ENCODE measurements around the gene TRIM16. TPM values are rescaled to one million over a fixed set of nuclear protein-coding genes. Genes with fewer than 3 reads are reported as not detected.
A peak's percentile ranks its signal among the peaks of the same experiment; 100 is the strongest.
"Not testable (repeated sequence)": the region's sequence is repeated elsewhere in the genome, so short reads cannot be mapped to it uniquely, and the experiment has no call there.

TRIM16 gene
- polyA plus RNA-seq, 1 donor (not counting 4 experiments of a cell fraction or from before 2014, with no cell fraction given) = 62.3 TPM

GRCh38 chr17:15716601-15717563, 32.8 kb upstream of the TRIM16 start:
- H3K27ac ChIP-seq (ENCODE audit: control insufficient read depth, insufficient read depth, low read length); H3K4me3 ChIP-seq (ENCODE audit: control insufficient read depth in 2 of 3, extremely low read depth in 1 of 3, insufficient read depth in 2 of 3, low read depth in 1 of 3, low read length in 3 of 3); H3K27me3 ChIP-seq (ENCODE audit: control insufficient read depth, extremely low read depth, insufficient read depth, low read length); H2AFZ ChIP-seq (ENCODE audit: control insufficient read depth, low read length); H3K36me3 ChIP-seq (ENCODE audit: control insufficient read depth in 2 of 2, extremely low read depth in 1 of 2, insufficient read depth in 2 of 2, low read length in 2 of 2); DNase-seq (ENCODE audit: low read depth, low spot score); H3K9me3 ChIP-seq (ENCODE audit: control insufficient read depth, low read depth, low read length); H3K9ac ChIP-seq (ENCODE audit: control insufficient read depth, extremely low read depth, insufficient read depth, low read length); dilution Hi-C loops (cut with MboI; ENCODE audit: extremely low pct_ligation_motif_present, low sequenced_read_pairs); H4K20me1 ChIP-seq (ENCODE audit: control insufficient read depth, extremely low read depth, insufficient read depth, low read length); H3K4me2 ChIP-seq (ENCODE audit: control insufficient read depth, extremely low read depth, insufficient read depth, low read depth, low read length); H3K9me1 ChIP-seq (ENCODE audit: control insufficient read depth, extremely low read depth, insufficient read depth, low read length); H3K4me1 ChIP-seq (ENCODE audit: control insufficient read depth, extremely low read depth, insufficient read depth, low read length); H3K79me2 ChIP-seq (ENCODE audit: control insufficient read depth, insufficient read depth, low read length): not testable (repeated sequence)
- peak; percentile 52 for FAIRE-seq

- H3K4me2 ChIP-seq (ENCODE audit: control insufficient read depth, extremely low read depth, insufficient read depth, low read depth, low read length); DNase-seq (ENCODE audit: low read depth, low spot score); H2AFZ ChIP-seq (ENCODE audit: control insufficient read depth, low read length); H3K27ac ChIP-seq (ENCODE audit: control insufficient read depth, insufficient read depth, low read length); H3K4me1 ChIP-seq (ENCODE audit: control insufficient read depth, extremely low read depth, insufficient read depth, low read length); H3K79me2 ChIP-seq (ENCODE audit: control insufficient read depth, insufficient read depth, low read length); H3K27me3 ChIP-seq (ENCODE audit: control insufficient read depth, extremely low read depth, insufficient read depth, low read length); FAIRE-seq; H3K9me3 ChIP-seq (ENCODE audit: control insufficient read depth, low read depth, low read length); H3K4me3 ChIP-seq (ENCODE audit: control insufficient read depth in 2 of 3, extremely low read depth in 1 of 3, insufficient read depth in 2 of 3, low read depth in 1 of 3, low read length in 3 of 3); H3K9ac ChIP-seq (ENCODE audit: control insufficient read depth, extremely low read depth, insufficient read depth, low read length); dilution Hi-C loops (cut with MboI; ENCODE audit: extremely low pct_ligation_motif_present, low sequenced_read_pairs); H3K9me1 ChIP-seq (ENCODE audit: control insufficient read depth, extremely low read depth, insufficient read depth, low read length); H4K20me1 ChIP-seq (ENCODE audit: control insufficient read depth, extremely low read depth, insufficient read depth, low read length): not testable (repeated sequence)
- H3K36me3 ChIP-seq (ENCODE audit: control insufficient read depth in 2 of 2, extremely low read depth in 1 of 2, insufficient read depth in 2 of 2, low read length in 2 of 2) = peaks cover 7 to 11% of the 10 kb centered on the region in 2 experiments
These were observed 24.8 kb upstream of the TRIM16 start for GRCh38 chr17:15708879-15709278.

- dilution Hi-C loops (cut with MboI; ENCODE audit: extremely low pct_ligation_motif_present, low sequenced_read_pairs); H4K20me1 ChIP-seq (ENCODE audit: control insufficient read depth, extremely low read depth, insufficient read depth, low read length); H3K27ac ChIP-seq (ENCODE audit: control insufficient read depth, insufficient read depth, low read length); H3K9ac ChIP-seq (ENCODE audit: control insufficient read depth, extremely low read depth, insufficient read depth, low read length); H3K9me3 ChIP-seq (ENCODE audit: control insufficient read depth, low read depth, low read length); DNase-seq (ENCODE audit: low read depth, low spot score); H3K4me2 ChIP-seq (ENCODE audit: control insufficient read depth, extremely low read depth, insufficient read depth, low read depth, low read length); H3K9me1 ChIP-seq (ENCODE audit: control insufficient read depth, extremely low read depth, insufficient read depth, low read length); FAIRE-seq; H3K79me2 ChIP-seq (ENCODE audit: control insufficient read depth, insufficient read depth, low read length); H3K4me3 ChIP-seq (ENCODE audit: control insufficient read depth in 2 of 3, extremely low read depth in 1 of 3, insufficient read depth in 2 of 3, low read depth in 1 of 3, low read length in 3 of 3); H3K27me3 ChIP-seq (ENCODE audit: control insufficient read depth, extremely low read depth, insufficient read depth, low read length); H2AFZ ChIP-seq (ENCODE audit: control insufficient read depth, low read length); H3K4me1 ChIP-seq (ENCODE audit: control insufficient read depth, extremely low read depth, insufficient read depth, low read length): not testable (repeated sequence)
- peaks cover 7 to 11% of the 10 kb centered on the region in 2 experiments for H3K36me3 ChIP-seq (ENCODE audit: control insufficient read depth in 2 of 2, extremely low read depth in 1 of 2, insufficient read depth in 2 of 2, low read length in 2 of 2)
These were observed 20.7 kb upstream of the TRIM16 start for GRCh38 chr17:15704813-15705212.

GRCh38 chr17:15704239-15704638, 20.1 kb upstream of the TRIM16 start:
- H3K27ac ChIP-seq (ENCODE audit: control insufficient read depth, insufficient read depth, low read length); FAIRE-seq; H2AFZ ChIP-seq (ENCODE audit: control insufficient read depth, low read length); H3K79me2 ChIP-seq (ENCODE audit: control insufficient read depth, insufficient read depth, low read length); H3K4me3 ChIP-seq (ENCODE audit: control insufficient read depth in 2 of 3, extremely low read depth in 1 of 3, insufficient read depth in 2 of 3, low read depth in 1 of 3, low read length in 3 of 3); DNase-seq (ENCODE audit: low read depth, low spot score); dilution Hi-C loops (cut with MboI; ENCODE audit: extremely low pct_ligation_motif_present, low sequenced_read_pairs); H3K9ac ChIP-seq (ENCODE audit: control insufficient read depth, extremely low read depth, insufficient read depth, low read length); H3K4me2 ChIP-seq (ENCODE audit: control insufficient read depth, extremely low read depth, insufficient read depth, low read depth, low read length); H3K9me3 ChIP-seq (ENCODE audit: control insufficient read depth, low read depth, low read length); H3K4me1 ChIP-seq (ENCODE audit: control insufficient read depth, extremely low read depth, insufficient read depth, low read length); H3K9me1 ChIP-seq (ENCODE audit: control insufficient read depth, extremely low read depth, insufficient read depth, low read length); H3K27me3 ChIP-seq (ENCODE audit: control insufficient read depth, extremely low read depth, insufficient read depth, low read length); H4K20me1 ChIP-seq (ENCODE audit: control insufficient read depth, extremely low read depth, insufficient read depth, low read length): not testable (repeated sequence)
- H3K36me3 ChIP-seq (ENCODE audit: control insufficient read depth in 2 of 2, extremely low read depth in 1 of 2, insufficient read depth in 2 of 2, low read length in 2 of 2) = peaks cover 7 to 11% of the 10 kb centered on the region in 2 experiments

GRCh38 chr17:15699937-15700336, 15.8 kb upstream of the TRIM16 start:
- H3K9ac ChIP-seq (ENCODE audit: control insufficient read depth, extremely low read depth, insufficient read depth, low read length) = peak overlapping the region; percentile 76
- H3K9me1 ChIP-seq (ENCODE audit: control insufficient read depth, extremely low read depth, insufficient read depth, low read length); H3K4me1 ChIP-seq (ENCODE audit: control insufficient read depth, extremely low read depth, insufficient read depth, low read length); H3K9me3 ChIP-seq (ENCODE audit: control insufficient read depth, low read depth, low read length); DNase-seq (ENCODE audit: low read depth, low spot score); H3K79me2 ChIP-seq (ENCODE audit: control insufficient read depth, insufficient read depth, low read length); H3K36me3 ChIP-seq (ENCODE audit: control insufficient read depth in 2 of 2, extremely low read depth in 1 of 2, insufficient read depth in 2 of 2, low read length in 2 of 2); FAIRE-seq; H3K4me2 ChIP-seq (ENCODE audit: control insufficient read depth, extremely low read depth, insufficient read depth, low read depth, low read length); H4K20me1 ChIP-seq (ENCODE audit: control insufficient read depth, extremely low read depth, insufficient read depth, low read length); H3K27me3 ChIP-seq (ENCODE audit: control insufficient read depth, extremely low read depth, insufficient read depth, low read length); dilution Hi-C loops (cut with MboI; ENCODE audit: extremely low pct_ligation_motif_present, low sequenced_read_pairs): not testable (repeated sequence)
- H3K4me3 ChIP-seq (ENCODE audit: control insufficient read depth in 2 of 3, extremely low read depth in 1 of 3, insufficient read depth in 2 of 3, low read depth in 1 of 3, low read length in 3 of 3) = peak overlapping the region; percentile 51 to 64 (median 59)
- peak overlapping the region; percentile 26 for H3K27ac ChIP-seq (ENCODE audit: control insufficient read depth, insufficient read depth, low read length)
- peak overlapping the region; percentile 37 for H2AFZ ChIP-seq (ENCODE audit: control insufficient read depth, low read length)

All from keratinocyte (primary cell).